ENCODE data around the gene LCNL1. TPM values are rescaled to one million over a fixed set of nuclear protein-coding genes. Genes with fewer than 3 reads are reported as not detected.

The LCNL1 gene
- total and polyA plus RNA-seq, 2 experiments from 2014 or later: 0.36 TPM; not detected in 1

DNA sequence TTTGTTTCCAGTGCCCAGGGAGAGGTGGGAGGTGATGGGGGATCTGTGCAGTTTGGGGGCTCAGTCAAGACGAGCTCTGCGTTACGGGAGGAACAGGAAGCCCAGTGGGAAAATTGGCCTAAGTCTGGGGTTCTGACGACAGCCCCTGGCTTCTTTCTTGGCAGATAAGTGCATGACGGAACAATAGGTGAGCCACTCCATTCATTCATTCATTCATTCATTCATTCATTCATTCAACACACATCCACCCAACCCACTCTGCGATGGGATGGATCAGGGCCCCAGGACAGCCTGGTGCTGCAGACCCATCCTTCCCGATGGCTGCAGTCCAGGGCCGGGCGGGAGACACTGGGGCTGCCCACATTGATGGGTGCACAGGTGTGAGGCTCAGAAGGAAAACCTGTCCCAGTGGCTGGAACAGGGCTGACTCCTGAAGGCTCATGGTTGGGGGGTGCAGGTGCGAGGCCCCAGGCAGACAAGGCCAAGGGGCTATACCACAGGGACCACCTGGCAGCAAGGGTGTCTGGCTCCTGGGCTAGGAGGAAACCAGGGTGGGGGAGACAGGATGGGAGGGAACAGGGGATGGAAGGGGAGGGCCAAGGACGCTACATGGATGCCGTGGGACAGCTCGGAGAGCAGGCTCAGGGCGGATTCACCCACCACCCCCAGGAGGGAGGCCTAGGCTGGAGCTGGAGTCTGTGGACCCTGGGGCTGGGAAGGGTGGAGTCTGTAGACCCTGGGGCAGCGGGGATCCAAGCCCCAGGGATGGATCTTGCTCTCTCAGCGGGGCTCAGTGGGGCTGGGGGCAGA lies 1.9 kb upstream of the LCNL1 start:
- DNase-seq (ENCODE audit: low read depth in 1 of 2, low spot score in 1 of 2): no peak
- H3K36me3 ChIP-seq: no peaks in the 10 kb centered on the region
- peaks cover 22% of the 10 kb centered on the region for H3K4me1 ChIP-seq (ENCODE audit: low read depth)
- H3K4me3 ChIP-seq: no peak overlapping the region
- H3K9me3 ChIP-seq (ENCODE audit: low read depth): no peaks in the 10 kb centered on the region
- no peak overlapping the region for H3K27ac ChIP-seq
- TF ChIP-seq, protein P1, sequence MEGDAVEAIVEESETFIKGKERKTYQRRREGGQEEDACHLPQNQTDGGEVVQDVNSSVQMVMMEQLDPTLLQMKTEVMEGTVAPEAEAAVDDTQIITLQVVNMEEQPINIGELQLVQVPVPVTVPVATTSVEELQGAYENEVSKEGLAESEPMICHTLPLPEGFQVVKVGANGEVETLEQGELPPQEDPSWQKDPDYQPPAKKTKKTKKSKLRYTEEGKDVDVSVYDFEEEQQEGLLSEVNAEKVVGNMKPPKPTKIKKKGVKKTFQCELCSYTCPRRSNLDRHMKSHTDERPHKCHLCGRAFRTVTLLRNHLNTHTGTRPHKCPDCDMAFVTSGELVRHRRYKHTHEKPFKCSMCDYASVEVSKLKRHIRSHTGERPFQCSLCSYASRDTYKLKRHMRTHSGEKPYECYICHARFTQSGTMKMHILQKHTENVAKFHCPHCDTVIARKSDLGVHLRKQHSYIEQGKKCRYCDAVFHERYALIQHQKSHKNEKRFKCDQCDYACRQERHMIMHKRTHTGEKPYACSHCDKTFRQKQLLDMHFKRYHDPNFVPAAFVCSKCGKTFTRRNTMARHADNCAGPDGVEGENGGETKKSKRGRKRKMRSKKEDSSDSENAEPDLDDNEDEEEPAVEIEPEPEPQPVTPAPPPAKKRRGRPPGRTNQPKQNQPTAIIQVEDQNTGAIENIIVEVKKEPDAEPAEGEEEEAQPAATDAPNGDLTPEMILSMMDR (IDR thresholded peaks at IDR 0.05; ENCODE audit: low read depth, low read length): no peak
- peaks cover 30% of the 10 kb centered on the region for H3K27me3 ChIP-seq

DNA sequence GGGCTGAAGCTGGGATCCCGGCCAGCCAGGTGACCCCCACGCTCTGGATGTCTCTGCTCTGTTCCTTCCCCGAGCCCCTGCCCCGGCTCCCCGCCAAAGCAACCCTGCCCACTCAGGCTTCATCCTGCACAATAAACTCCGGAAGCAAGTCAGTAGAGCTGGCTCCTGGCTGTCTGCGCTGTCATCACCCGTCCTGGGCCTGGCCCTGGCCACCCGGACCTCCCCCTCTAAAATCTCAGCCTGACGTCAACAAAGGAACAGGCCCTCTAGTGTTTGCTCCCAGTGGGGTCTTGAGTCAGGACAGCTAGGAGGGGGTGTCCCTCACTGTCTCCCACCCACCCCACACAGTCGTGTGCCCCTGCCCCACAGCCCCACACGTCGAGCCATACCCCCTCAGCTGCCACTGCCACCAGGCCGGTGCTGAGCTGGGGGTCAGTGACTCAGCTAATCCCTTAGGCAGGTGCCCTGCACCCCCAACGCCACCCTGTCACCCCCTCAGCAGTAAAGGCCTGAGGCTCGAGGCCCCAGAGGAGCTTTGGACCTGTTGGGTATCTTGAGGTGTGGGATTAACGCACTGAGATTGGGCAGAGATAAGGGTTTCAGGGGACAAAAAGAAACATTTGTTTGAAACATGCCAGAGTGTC lies 1.1 kb upstream of the LCNL1 start:
- Histone ChIP-seq H3K27ac (peak overlapping the region; percentile 45), H3K4me1 (ENCODE audit: low read depth) (peaks cover 22% of the 10 kb centered on the region), H3K9me3 (ENCODE audit: low read depth) (no peaks in the 10 kb centered on the region), H3K27me3 (peaks cover 39% of the 10 kb centered on the region), H3K4me3 (no peak overlapping the region), H3K36me3 (no peaks in the 10 kb centered on the region)
- DNase-seq (ENCODE audit: low read depth in 1 of 2, low spot score in 1 of 2): peak; percentile 32 to 36
- TF ChIP-seq, protein P1 (IDR thresholded peaks at IDR 0.05; ENCODE audit: low read depth, low read length): no peak

DNA sequence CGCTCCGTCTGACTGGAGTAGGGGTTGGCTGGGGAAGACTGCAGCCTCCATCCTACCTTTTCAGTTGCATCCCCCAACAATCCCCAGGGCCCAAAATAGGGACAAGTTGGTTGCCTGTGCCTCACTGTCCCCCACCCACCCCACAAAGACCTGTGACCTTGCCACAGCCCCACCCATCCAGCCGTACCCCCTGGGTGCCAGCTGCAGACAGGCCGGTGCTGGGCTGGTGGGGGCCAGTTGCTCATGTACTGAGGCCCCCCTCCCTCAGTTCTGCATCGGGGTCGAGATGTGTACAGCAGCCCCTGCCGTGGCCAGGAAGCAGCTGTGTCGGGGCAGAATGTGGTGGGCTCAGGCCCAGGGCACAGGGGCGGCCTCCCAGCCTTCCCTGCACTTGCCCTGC lies 374 bp downstream of the LCNL1 start:
- no peaks in the 10 kb centered on the region for H3K9me3 ChIP-seq (ENCODE audit: low read depth)
- DNase-seq (ENCODE audit: low read depth in 1 of 2, low spot score in 1 of 2): no peak
- no peak overlapping the region for H3K4me3 ChIP-seq
- H3K36me3 ChIP-seq: no peaks in the 10 kb centered on the region
- no peak overlapping the region for H3K27ac ChIP-seq
- H3K27me3 ChIP-seq: peaks cover 37% of the 10 kb centered on the region
- H3K4me1 ChIP-seq (ENCODE audit: low read depth): peaks cover 22% of the 10 kb centered on the region
- TF ChIP-seq, protein P1 (IDR thresholded peaks at IDR 0.05; ENCODE audit: low read depth, low read length): no peak

DNA sequence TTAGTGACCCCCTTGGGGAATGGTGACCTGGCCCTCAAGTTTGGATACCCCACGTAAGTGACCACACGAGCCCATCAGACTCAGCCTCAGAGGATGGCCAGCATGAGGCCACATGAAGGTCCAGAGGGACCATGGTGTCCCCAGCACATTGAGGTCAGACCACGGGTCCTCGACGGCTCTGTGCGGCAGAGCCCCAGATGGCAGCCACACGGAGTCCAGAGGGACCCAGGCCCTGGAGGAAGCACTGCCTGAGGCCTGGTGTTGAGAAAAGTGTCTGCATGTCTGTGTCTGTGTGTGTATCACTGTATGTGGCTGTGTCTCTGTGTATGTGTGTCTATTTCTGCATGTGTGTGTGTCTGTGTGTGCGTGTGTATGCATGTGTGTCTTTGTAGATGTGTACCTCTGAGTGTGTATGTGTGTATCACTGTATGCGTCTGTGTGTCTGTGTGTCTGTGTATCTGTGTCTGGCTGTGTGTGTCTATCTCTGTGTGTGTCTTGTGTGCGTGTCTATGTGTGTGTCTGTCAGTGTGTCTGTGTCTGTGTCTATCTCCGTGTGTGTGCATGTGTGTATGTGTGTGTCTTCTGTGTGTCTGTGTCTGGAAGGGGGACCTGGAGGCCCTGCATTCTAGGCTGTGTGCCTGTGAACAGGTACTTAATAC lies 992 bp downstream of the LCNL1 start:
- no peaks in the 10 kb centered on the region for H3K36me3 ChIP-seq
- peaks cover 22% of the 10 kb centered on the region for H3K4me1 ChIP-seq (ENCODE audit: low read depth)
- H3K4me3 ChIP-seq: no peak overlapping the region
- no peak overlapping the region for H3K27ac ChIP-seq
- TF ChIP-seq, protein P1 (IDR thresholded peaks at IDR 0.05; ENCODE audit: low read depth, low read length): no peak
- peaks cover 37% of the 10 kb centered on the region for H3K27me3 ChIP-seq
- DNase-seq (ENCODE audit: low read depth in 1 of 2, low spot score in 1 of 2): peak in 1 of 2 donors; percentile 26
- no peaks in the 10 kb centered on the region for H3K9me3 ChIP-seq (ENCODE audit: low read depth)

DNA sequence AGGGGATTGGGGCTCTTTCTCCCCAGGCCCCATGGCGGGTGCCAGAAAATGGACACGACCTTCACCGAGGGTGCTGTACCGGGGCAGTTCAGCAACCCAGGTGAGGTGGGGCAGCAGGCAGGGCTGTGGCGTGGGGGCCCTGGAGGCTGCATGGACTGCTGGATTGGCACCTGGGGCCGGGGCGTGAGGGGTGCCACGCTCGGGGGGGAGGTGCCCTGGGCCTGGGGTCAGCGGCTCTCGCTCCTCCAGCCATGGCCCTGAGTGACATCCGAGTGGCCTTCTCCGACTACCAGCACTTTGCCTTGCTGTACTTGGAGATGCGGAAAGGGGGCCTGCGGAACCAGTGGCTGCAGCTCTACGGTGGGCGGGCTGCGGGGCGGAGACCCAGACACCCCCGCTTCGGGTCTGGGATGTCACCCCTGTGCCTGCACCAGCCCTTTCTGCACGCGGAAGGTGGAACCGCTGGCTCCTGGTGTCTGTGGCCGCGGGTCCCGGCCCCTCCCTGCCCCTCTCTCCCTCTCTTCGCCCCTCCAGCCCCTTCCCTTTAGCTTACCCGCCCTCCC lies 1.8 kb downstream of the LCNL1 start:
- DNase-seq (ENCODE audit: low read depth in 1 of 2, low spot score in 1 of 2): no peak
- H3K4me1 ChIP-seq (ENCODE audit: low read depth): peaks cover 22% of the 10 kb centered on the region
- H3K36me3 ChIP-seq: no peaks in the 10 kb centered on the region
- H3K9me3 ChIP-seq (ENCODE audit: low read depth): no peaks in the 10 kb centered on the region
- H3K4me3 ChIP-seq: no peak overlapping the region
- no peak overlapping the region for H3K27ac ChIP-seq
- H3K27me3 ChIP-seq: peaks cover 37% of the 10 kb centered on the region
- TF ChIP-seq, protein P1 (IDR thresholded peaks at IDR 0.05; ENCODE audit: low read depth, low read length): no peak

Measured in cardiac muscle cell (in vitro differentiated cells and primary cell).